GM12872 (cell line): ENCODE data around the gene SLC44A5.

Experiments
- CTCF ChIP-seq: IDR thresholded peaks from 3 replicates; pipeline ENCODE4 v1.5.1; 2011; ENCODE audit warnings: low read depth, mild to moderate bottlenecking, low read length, moderate library complexity; ENCODE audit not compliant: insufficient read depth

SLC44A5 gene

DNA sequence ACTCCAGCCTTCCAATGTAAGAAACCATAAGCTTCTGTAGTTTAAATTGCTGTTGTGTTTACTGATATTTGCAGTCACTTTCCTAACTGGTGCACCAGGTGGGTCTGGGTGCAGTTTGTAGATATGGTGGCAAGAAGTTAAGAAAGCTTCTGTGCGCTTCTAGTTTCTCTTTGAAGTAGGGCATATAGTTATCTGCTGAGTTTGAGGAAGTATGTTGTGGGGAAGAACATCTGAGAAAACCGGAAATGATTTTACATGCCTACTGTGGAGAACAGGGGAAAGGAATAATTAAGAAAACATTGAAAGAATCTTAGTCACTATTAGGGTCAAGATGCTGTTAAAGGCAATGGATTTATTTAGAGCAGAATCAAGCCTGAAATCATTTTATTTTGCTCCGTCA lies 14.9 kb upstream of the SLC44A5 start:
- no peak for TF ChIP-seq CTCF

GRCh38 chr1:75618382-75618781 lies 7.5 kb upstream of the SLC44A5 start:
- no peak for TF ChIP-seq CTCF

- no peak for TF ChIP-seq CTCF
Observed at GRCh38 chr1:75616436-75617433, 5.8 kb upstream of the SLC44A5 start.

DNA sequence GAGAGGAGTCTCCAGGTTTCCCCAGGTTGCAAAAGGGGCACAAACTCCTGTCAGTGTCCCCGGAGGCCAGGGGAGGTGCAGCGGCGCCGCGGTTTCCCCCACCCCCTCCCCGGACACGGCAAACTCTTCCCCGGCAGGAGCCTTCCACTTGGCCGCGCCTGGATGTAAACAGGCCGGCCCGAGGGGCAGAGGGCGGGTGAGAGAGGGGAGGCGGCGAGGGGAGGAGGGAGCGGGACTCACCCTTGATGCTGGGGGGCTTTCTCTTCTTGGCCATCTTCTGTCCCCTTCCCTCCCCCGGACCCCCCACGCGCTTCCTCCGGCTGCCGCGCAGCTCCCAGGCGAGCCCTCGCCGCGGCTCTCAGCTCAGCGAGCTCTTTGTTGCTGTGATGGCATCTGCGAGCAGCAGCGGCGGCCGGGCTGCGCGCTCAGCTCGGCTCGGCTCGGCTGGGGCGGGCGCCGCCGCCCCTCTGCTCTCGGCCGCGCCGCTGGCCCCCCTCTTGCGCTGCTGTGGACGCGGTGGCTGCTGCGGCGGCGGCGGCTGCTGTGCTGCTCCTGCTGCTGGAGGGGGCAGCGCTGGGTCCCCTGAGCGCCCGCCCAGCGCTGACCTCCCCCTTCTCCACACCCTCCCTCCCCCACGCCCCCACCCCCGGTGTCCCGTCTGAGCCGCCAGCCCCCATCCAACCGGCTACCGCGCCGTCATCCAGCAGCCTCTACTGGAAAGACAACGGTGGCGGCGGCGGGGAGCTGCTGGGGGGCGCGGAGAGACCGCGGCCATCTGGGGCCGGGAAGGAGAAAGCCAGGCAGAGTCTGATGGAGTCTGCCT lies 4.9 kb upstream of the SLC44A5 start:
- no peak for TF ChIP-seq CTCF

DNA sequence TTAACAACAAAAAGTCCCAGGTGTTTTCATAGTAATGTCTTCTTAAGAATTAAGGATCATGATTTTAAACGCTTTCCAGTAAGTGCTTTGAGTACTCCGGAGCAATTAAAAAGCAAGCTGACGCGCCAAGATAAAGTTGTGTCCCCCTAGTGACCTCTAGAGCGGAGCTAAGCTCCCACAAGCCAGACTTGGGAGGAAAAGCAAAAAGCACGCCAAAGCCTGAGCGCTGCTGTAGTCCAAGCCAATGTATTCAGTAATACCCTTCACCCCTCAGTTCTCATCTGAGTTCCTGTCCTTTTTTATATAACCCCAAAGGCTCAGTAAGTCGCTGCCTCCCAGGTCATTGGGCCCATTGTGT lies 3.5 kb upstream of the SLC44A5 start:
- no peak for TF ChIP-seq CTCF

GRCh38 chr1:75613916-75614315 lies 3.0 kb upstream of the SLC44A5 start:
- TF ChIP-seq CTCF, result no peak

- no peak for TF ChIP-seq CTCF
Observed at GRCh38 chr1:75612976-75613375, 2.1 kb upstream of the SLC44A5 start.
